Femur (tissue), 1 donor: Measurements from ENCODE around the gene ZDHHC23.

Experiments
- DNase-seq: peaks from one replicate; pipeline ENCODE4 v3.0.0-alpha.2; 2017

ZDHHC23 gene, protein sequence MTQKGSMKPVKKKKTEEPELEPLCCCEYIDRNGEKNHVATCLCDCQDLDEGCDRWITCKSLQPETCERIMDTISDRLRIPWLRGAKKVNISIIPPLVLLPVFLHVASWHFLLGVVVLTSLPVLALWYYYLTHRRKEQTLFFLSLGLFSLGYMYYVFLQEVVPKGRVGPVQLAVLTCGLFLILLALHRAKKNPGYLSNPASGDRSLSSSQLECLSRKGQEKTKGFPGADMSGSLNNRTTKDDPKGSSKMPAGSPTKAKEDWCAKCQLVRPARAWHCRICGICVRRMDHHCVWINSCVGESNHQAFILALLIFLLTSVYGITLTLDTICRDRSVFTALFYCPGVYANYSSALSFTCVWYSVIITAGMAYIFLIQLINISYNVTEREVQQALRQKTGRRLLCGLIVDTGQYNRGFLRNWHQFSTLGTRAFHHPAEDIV

DNA sequence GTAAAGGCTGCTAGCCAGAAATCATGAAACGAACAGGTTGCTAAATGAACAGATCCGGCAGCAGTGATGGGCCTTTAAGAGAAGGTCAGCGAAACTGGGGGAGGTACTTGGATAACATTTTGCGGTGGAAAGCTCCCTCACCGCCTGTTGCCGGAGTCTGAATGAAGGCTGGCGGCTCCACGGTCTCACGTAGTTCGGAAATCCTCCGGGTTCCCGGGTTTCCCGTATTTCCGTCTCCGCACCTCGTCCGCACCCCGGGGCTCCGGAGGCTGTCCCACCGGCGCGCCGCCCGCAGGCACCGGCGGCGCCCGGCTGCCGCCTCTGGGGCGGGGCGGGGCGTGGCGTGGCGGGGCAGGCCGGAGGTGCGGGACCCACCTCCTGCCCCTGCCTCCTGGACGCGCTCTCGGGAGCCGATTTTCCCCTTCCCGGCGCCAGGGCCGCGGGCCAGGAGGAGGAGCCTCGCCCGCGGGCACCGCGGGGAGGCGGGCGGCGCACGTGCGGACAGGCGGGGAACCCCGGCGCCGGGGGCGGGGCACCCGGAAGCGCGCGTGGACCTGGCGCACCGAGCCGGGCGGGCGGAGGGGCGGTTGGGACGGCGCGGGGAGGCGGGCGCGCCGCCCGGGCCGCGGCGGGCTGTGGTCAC, at the start of gene ZDHHC23:
TSS of gene ZDHHC23 (plus strand) at position 642 of the 643 bp plus-strand sequence. CDS start 790 bp downstream, outside the sequence.
- peak; percentile 71 for DNase-seq

DNA sequence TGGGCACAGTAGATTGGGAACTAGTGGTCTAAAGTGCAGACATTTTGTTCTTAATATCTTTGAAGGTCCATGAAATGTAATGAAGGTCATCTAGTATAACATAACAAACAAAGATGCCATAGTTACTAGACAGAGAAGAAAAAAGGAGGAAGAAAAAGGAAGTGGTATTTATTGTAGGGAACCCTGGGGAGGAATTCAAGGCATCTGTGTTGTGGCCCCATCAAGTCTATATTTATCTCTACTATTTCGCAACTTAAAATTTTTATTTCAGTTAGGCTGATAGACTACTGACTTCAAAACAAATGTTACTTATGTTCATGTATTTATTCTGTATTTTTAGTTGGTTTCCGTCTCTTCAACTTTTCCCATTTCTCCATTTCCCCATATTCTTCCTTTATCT, 48.9 kb upstream of the ZDHHC23 start:
- DNase-seq: no peak

DNA sequence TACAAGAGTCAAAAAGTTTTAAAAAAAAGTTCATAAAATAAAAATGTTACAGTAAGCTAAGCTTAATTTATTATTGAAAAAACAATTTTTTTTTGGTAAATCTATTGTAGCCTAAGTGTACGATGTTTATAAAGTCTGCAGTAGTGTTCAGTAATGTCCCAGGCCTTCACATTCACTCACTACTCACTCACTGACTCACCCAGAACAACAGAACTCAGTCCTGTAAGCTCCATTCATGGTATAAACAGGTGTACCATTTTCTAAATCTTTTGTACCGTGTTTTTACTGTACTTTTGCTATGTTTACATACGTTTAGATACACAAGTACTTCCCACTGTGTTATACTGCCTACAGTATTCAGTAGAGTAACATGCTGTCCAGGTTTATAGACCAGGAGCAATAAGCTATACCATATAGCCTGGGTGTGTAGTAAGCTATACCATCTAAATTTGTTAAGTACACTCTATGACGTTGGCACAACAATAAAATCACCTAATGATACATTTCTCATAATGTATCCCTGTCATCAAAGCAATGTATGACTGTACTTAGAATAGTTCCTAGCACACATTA, 41.2 kb upstream of the ZDHHC23 start:
- DNase-seq: no peak

DNA sequence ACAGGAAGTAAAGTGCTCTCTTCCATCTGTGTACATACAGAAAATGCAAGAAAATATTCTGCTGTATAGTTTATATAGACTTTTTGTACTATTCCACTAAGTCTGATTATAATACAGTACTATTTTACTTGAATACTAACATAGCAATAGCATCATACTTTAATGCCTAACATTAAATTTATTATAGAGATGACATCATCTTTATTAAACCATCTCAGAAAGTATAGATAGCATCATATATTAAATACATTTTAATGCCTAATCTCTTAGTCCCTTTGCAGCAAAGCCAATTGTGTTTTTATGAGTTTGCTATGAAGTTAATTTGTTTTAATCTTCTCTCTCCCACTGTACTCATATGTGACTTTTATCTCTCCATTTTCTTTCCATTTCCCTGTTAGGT, 39.7 kb upstream of the ZDHHC23 start:
- no peak for DNase-seq

DNA sequence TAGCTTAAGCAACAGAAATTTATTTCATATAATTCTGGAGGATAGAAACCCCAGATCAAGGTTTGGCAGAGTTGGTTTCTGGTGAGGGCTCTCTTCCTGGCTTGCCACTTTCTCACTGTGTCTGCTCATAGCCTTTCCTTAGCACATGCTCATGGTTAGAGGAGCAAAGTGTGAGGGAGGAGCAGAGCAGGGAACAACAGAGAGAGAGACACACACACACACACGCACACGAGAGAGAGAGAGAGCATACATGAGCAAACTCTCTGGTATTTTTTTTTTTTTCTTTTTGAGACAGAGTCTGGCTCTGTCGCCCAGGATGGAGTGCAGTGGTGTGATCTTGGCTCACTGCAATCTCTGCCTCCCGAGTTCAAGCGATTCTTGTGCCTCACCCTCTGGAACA, 36.8 kb upstream of the ZDHHC23 start:
- DNase-seq: no peak

DNA sequence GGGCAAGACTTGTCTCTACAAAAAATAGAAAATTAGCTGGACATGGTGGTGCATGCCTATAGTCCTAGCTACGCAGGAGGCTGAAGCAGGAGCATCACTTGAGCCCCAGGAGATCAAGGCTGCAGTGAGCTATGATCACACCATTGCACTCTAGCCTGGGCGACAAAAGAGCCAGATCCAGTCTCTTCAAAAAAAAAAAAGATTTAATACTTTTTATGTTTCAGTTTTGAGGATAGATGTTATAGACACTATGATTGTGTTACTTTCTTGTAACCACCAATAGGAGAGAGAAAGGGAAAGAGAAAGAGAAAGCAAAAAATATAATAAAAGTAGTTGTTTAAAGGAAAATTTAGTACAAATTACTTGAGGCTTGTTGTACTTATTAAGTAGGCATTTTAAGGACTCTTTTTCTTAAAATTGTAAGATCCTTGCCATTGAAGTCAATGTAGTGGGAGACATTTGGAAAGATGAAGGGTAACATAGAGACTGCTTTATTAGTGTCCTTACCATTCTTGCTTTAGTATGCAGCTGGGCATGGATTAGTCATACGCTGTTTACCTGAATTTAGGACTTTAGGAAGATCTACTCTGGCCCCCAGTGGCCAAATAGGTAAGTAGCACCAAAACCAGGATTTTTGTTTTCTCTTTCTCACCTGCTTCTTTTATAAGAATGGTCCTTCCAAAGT, 35.1 kb upstream of the ZDHHC23 start:
- no peak for DNase-seq

DNA sequence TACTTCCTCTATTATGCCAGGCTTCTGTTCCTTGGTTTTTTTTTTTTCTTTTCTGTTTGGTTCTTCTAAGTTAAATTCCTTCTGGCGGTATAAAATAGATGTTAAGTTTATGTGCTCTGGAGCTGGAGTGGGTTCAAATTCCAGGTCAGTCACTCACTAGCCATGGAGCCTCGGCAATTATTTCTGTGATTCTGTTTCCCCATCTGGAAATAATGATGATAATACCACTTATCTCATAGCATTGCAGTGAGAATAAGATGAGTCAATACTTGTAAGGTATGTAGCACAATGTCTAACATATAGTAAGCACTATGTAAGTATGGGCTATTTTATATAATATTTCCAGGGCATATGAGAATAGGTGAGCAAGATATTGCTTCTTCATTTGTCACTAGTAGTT, 33.2 kb upstream of the ZDHHC23 start:
- no peak for DNase-seq

DNA sequence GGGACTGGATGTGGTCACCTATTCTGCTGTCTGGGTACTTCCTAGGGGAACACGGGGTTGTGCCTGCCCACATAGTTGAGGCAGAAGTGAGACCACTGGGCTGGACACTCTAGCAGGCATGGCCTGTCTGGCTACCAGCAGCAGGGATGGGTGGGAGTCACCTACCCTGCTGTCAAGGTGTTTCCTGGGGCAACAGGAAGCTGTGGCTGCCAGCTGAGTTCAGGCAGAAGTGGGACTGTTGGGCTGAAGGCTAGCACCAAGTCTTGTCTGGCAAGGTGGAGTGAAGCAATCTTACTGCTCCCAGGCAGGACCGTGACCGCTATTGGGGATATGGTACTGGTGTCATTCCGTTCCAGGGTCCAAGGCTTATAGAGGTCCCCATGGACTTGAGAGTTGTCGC, 20.3 kb upstream of the ZDHHC23 start:
- DNase-seq: no peak

DNA sequence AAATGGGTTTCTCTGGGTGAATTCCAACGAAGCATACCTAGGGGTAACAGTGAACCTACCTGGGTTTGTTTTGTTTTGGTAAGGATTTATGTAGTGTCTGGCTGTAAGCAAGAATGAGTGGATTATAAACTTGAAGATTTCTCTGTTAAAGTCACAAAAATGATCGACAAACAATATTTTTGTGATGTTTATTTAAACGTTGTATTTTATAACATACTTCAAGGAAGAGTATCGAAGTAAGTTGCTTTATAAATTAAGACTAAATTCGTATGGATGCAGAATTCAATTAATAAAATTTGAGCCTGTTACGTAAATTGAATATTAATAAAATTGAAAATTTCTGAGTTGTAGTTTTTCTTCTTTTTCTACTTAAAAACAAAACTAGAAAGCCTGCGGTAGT, 982 bp upstream of the ZDHHC23 start:
- no peak for DNase-seq

DNA sequence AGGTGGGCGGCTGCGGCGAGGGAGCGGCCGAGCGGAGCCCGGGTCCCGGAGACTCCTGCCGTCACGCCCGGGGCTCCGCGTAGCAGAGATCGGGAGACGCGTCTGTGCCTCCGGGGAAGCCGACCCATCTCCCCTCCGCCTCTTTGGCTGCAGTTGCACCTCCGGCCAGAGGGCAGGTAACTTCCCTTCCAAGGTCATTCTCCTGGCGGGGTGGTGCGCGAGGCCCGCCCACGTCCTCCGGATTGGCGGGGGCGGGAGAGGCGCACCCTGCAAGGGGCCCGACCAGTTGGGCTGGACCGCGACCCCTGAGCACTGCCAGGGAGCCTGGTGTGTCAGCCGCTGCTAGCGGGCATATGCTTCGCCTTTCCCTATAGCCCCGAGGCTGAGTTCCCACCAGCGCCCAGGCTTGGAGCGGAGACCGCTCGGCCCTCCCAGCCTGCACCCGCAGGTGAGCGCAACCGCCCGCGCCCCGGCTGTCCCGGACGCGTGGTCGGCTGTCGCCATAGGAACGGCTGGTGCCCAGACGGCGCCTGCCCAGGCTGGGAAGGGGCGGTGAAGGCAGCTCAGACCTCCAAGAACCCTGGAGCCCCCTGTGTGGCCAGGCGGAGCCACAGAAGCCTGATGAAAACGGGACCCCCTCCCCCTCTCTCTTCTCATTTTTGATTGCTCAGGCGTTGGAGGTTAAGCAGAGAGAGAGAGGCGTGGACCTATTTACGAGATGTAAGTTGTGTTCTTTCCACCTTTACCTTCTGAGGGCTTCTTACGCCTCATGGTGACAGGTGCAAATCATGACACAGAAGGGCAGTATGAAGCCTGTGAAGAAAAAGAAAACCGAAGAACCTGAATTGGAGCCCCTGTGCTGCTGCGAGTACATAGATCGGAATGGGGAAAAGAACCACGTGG, 453 bp downstream of the ZDHHC23 start:
- peak; percentile 30 for DNase-seq

DNA sequence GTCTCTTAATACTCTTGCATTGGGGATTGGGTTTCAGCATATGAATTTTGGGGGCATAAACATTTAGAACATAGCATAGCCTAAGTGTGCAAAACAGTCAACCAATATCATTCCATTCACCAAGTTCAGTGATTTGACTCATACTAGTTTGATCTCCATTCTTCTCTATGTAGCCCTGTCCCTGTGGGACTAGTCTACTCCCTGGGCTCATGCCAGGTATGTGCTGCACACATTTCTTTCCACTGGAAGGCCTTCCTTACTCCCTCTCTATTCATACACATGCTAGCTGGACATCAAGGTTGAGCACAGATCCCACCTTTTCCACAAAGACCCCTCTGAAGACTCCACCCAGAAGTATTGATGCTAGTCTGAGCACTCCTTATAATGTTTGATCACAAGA, 5.1 kb downstream of the ZDHHC23 start:
- no peak for DNase-seq

DNA sequence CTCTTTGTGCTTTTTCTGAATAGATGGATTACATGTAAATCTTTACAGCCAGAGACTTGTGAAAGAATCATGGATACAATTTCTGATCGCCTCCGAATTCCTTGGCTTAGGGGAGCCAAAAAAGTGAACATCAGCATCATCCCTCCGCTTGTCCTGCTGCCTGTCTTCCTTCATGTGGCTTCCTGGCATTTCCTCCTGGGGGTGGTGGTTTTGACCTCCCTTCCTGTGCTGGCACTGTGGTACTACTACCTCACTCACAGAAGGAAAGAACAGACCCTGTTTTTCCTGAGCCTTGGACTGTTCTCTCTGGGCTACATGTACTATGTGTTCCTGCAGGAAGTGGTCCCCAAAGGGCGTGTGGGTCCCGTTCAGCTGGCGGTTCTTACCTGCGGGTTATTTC, 5.9 kb downstream of the ZDHHC23 start:
- no peak for DNase-seq

DNA sequence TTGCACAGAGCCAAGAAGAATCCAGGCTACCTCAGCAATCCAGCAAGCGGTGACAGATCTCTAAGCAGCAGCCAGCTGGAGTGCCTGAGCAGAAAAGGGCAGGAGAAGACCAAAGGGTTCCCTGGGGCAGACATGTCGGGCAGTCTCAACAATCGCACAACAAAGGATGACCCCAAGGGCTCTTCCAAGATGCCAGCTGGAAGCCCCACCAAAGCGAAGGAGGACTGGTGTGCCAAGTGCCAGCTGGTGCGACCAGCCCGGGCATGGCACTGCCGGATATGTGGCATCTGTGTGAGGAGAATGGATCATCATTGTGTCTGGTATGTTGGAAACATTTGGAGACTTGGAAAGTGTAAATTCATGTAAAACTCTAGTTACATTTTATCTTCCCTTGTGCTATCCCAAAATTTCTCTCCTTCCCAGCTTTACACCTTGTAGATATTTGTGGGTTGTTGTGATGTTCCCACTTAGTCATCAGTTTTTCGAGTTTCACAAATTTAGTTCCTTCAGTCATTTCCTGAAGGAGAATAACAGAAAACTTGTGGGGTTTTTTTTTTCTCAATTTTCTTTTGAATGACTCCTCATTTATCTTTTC, 6.4 kb downstream of the ZDHHC23 start:
- DNase-seq: no peak

DNA sequence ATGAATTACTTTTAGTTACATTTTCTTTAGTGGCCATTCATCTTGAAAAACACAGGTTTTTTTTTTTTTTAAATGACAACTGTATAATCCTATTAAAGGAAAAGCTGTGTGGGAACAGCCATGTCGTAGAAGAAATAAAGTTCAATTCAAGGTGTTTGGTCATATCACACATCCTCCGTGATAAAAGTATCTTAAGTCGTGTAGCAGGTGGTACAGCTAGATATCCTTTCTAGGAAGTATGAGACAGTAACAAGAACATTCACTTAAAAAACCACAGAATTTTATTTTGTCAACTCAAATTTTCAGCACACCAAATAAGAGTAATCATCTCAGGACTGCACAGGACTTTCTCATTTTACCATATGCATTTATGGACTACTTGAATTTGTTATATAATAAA, 16.1 kb downstream of the ZDHHC23 start:
- DNase-seq: no peak

DNA sequence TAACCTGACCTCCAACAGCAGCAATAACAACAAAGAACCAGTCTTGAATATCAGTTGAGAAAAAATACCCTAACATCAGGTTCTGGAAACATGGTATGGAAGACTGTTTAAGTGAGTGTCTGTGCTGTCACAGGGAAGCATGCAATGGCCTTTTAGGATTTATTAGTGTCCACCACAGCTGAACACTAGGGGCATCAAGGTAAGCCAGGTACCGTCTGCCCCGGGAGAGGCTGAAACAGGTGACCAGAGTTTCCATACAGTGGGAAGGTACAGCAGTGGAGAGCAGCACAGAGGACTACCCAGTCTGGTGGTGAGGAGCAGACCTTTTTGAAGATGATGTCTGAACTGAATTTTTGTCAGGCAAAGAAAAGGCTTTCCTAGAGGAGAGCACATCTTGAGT, 18.4 kb downstream of the ZDHHC23 start:
- no peak for DNase-seq

DNA sequence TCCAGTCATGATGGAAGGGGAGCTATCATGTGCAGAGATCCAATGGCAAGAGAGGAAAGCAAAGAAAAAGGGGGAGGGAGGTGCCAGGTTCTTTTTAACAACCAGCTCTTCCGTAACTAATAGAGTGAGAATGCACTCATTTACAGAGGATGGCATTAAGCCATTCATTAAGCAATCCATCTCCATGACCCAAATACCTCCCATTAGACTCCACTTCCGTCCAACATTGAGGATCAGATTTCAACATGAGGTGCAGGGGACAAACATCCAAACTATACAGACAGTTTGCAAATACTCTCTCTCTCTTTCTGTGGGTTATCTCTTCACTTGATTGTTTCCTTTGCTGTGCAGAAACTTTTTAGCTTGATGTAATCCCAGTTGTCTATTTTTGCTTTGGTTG, 21.2 kb downstream of the ZDHHC23 start:
- no peak for DNase-seq

DNA sequence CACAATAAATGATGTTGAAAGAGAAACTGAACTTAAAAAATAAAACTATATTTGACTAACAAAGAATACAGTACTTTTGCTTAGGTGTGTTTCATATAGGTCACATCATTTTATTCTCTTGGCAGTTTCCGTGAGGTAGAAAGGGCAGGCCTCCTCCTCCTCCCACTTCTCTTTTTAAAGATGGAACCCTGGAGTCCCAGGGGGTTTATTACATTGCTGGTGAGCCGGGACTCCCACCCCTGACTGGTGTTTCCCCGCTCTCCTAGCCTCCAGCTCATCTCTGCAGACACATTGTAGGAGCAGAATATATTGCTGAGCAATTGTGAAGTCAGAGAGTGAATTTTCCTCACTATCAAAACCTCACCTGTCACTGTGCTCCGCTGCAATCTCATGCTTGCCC, 30.0 kb downstream of the ZDHHC23 start:
- no peak for DNase-seq

DNA sequence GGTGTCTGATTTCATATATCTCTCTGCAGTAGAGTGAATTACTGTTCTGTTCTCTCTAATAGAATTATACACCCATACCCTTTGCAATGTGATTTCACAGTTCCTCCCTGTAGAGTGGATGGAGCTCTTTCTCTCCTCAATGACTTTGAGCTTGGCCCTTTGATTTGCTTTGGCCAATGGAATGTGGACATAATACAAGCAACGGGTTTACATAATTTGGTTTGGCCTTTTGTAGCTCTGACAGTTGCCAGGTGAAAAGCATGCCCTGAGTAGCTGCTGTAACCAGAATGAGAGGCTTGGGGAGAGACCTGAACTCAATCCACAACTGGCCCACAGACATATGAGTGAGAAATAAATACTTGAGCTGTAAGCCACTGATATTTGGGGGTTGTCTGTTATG, 32.1 kb downstream of the ZDHHC23 start:
- no peak for DNase-seq

DNA sequence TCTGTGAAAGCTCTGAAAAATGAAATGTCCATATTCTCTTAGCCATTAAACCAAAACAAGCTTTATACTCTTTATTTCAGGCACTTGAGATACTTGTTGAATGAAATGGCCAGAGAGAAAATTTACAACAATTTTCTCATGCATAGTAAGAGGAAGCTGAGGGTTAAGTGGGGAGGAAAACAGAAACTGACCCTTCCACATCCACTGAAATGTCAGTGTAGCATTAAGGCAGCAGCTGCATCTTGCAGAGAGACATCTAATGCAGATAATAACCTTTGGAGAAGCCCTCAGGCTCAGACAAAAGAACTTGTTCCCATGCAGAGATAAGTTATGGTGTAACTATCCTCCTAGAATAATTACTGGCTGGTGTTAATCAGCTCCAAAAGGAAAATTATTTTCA, 34.0 kb downstream of the ZDHHC23 start:
- DNase-seq: no peak

DNA sequence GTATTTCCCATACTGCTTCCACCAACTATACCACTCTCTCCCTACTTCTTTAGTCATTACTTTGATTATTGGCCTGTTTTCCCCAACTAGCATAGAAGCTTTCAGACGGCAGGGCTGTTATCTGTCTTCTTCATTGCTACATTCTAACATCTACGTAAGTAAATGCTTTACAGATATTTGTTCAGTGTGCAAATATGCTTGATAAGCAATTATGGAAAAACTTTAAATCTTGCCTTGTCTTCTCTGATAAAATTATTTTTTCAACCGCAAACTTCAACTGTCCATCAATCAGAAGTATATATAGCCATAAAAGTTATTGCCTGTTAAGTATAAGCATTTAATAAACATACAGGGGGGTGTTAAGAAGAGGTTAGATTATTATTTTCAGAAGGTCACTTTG, 35.7 kb downstream of the ZDHHC23 start:
- DNase-seq: no peak

DNA sequence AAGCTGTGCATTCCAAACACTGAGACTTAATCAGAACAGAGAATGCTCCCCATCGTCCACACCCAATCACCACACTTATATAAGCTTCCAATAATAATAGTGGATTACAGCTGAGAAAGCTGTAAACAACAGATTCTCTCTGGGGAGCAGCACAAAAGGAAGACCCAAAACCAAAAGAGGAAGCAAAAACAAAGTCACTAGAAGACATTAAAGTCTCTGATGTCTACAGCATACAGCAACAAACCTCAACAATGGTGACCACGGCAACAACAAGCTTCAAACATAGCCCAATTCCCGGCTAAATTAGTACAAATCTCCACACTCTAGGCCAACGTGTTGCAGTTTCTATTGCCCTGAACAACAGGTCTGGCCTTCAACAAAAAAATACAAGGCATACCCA, 37.7 kb downstream of the ZDHHC23 start:
- DNase-seq: no peak

DNA sequence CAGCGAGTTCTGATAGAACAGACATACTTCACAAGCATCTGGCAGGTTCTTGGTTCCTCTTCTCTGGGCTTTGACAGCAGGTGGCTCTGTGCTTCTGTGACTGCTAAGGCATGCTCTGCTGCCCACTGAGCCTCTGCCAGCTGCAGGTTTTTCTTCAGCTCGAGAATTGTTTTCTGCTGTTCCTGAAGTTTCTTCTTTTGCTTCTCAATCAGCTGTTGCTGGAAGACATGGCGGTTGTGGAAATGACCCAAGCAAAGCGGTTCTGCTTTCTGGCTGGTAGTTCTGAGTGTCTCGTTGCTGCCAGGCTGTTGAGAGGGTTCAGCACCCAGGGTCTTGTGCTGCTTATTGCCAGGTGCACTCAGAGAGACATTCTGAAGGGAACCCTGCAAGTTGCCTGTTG, 57.7 kb downstream of the ZDHHC23 start:
- DNase-seq: peak; percentile 33
